Duodenal mucosa (tissue), 2 donors: ENCODE data around the gene NDUFB8.

Experiments used
- H3K27ac ChIP-seq: one replicate; pipeline ENCODE4 v1.7.0; 2013; ENCODE audit warnings: low read depth, low read length
- H3K27me3 ChIP-seq, 2 donors: one replicate each; pipeline ENCODE4 v1.7.0; 2013; ENCODE audit warnings: low read length in 2 of 2, control low read depth in 1 of 2; ENCODE audit not compliant: insufficient read depth in 2 of 2, control insufficient read depth in 1 of 2
- H3K36me3 ChIP-seq, 2 donors: one replicate each; pipeline ENCODE4 v1.7.0; 2013; ENCODE audit warnings: low read length in 2 of 2, control low read depth in 1 of 2; ENCODE audit not compliant: insufficient read depth in 2 of 2, control insufficient read depth in 1 of 2
- H3K4me1 ChIP-seq, 2 donors: one replicate each; pipeline ENCODE4 v1.7.0; 2013; ENCODE audit warnings: low read length in 2 of 2, control low read depth in 1 of 2; ENCODE audit not compliant: insufficient read depth in 2 of 2, control insufficient read depth in 1 of 2
- H3K4me3 ChIP-seq, 2 donors: one replicate each; pipeline ENCODE4 v1.7.0; 2013; ENCODE audit warnings: low read length in 2 of 2, low read depth in 1 of 2
- H3K9ac ChIP-seq, 2 donors: one replicate each; pipeline ENCODE4 v1.7.0; 2013; ENCODE audit warnings: low read length in 2 of 2, low read depth in 1 of 2
- H3K9me3 ChIP-seq, 2 donors: one replicate each; pipeline ENCODE4 v1.7.0; 2013; ENCODE audit warnings: low read length in 2 of 2, control low read depth in 1 of 2; ENCODE audit not compliant: control insufficient read depth in 1 of 2

The NDUFB8 gene

DNA sequence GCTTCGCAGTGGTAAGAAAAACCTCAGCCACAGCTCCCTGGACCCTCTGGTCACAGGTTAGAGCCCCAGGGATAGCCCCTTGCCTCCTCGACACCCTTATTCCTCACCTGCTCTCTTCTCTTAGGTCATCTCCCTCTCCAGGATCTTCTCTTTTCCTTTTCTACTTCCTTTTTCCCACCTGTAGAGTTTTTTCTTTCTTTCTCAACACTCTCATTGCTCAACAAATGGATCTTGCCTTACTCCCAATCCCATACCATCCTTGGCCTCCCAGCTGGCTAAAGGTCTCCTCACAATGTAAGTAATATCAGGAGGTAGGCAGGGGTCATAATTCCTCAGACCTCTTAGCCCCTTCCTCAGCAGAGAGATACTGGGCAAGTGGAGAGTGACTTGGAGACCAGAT, 49.7 kb downstream of the NDUFB8 start:
- Histone ChIP-seq H3K9me3 (no peaks in the 10 kb centered on the region), H3K4me3 (no peak overlapping the region), H3K27me3 (peaks cover 12 to 20% of the 10 kb centered on the region in 2 donors), H3K27ac (no peak overlapping the region), H3K36me3 (no peaks in the 10 kb centered on the region), H3K4me1 (peaks cover 19 to 22% of the 10 kb centered on the region in 2 donors), H3K9ac (no peak overlapping the region)

DNA sequence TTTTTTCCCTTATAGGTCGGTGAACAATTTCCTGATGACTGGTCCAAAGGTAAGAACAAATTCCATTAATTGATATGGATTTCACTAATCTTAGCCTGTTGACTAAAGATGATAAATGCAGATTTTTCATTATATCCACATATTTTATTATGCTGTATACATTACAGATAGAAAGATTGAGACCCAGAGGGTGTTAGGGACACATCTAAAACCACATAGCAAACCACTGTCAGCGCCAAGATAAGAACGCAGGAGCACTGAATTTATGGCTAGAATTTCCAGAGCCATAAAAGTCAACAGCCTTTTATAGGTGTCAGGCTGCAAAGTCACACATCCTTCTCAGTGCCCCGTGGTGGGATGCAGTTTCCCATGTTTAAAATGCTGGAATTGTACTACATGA, 50.6 kb downstream of the NDUFB8 start:
- Histone ChIP-seq H3K27me3 (peaks cover 12 to 20% of the 10 kb centered on the region in 2 donors), H3K4me3 (no peak overlapping the region), H3K4me1 (peaks cover 19 to 22% of the 10 kb centered on the region in 2 donors), H3K36me3 (no peaks in the 10 kb centered on the region), H3K9ac (no peak overlapping the region), H3K9me3 (no peaks in the 10 kb centered on the region), H3K27ac (no peak overlapping the region)

DNA sequence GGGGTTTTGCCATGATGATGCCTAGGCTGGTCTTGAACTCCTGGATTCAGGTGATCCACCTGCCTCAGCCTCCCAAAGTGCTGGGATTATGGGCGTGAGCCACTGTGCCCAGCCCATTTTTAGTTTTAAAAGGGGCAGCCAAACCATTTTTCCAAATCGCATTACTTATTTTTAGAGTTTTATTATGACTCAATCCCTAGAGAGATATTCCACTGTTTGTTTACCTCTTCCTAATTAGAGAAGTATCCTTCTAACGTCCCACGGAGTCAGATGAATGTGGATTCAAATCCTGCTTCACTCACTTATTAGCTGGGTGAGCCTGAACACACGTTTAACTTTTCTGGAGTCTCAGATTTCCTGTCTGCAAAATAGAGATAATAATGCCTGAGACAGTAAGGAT, 51.7 kb downstream of the NDUFB8 start:
- peaks cover 11 to 14% of the 10 kb centered on the region in 2 donors for H3K4me1 ChIP-seq
- no peak overlapping the region for H3K27ac ChIP-seq
- no peak overlapping the region for H3K4me3 ChIP-seq
- no peaks in the 10 kb centered on the region for H3K36me3 ChIP-seq
- no peaks in the 10 kb centered on the region for H3K9me3 ChIP-seq
- peaks cover 12 to 19% of the 10 kb centered on the region in 2 donors for H3K27me3 ChIP-seq
- no peak overlapping the region for H3K9ac ChIP-seq
